Measurements from ENCODE around the gene MB21D2.

- no peak for TF ChIP-seq CTCF (optimal IDR thresholded peaks at IDR 0.05 in 1 of 3, IDR thresholded peaks at IDR 0.05 in 1 of 3, conservative IDR thresholded peaks at IDR 0.05 in 1 of 3; ENCODE audit: extremely low read depth in 1 of 3, insufficient read depth in 2 of 3, low read length in 3 of 3)
- no peak for TF ChIP-seq EZH2 (IDR thresholded peaks at IDR 0.05; ENCODE audit: low read length)
Observed at GRCh38 chr3:192942625-192943024, 25.0 kb upstream of the MB21D2 start.
